AG09319 (cell line): Measurements from ENCODE around the gene CASR.

Source experiments
- DNase-seq: peaks from one replicate; pipeline ENCODE4 v3.0.0-alpha.2; 2010; ENCODE audit warnings: low read depth; ENCODE audit errors: extremely low read depth
- TF ChIP-seq, protein P1 (sequence below): IDR thresholded peaks from 2 replicates; pipeline ENCODE4 v1.5.1; 2011; ENCODE audit warnings: low read depth, mild to moderate bottlenecking, inconsistent platforms, low read length, moderate library complexity

The CASR gene

DNA sequence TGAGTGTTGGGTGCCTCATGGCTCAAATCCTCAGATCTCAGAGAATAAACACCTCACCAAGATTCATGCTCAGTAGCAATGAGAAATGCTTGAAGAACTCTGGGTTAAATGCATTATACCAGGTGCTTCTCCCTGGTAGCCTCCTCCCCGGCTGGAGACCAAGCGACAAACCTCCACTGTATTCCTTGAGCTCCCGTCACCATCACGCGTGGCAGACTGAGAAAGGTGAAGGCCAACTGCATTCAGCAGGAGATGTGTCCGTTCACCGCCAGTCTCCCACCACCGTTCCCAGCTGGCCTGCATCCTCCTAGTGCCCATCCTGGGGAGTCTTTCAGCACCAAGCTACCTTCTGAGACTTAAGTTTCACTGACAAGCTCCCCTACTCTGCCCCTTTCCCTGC is 149.1 kb downstream of the CASR start:
- DNase-seq = no peak
- TF ChIP-seq, protein P1, sequence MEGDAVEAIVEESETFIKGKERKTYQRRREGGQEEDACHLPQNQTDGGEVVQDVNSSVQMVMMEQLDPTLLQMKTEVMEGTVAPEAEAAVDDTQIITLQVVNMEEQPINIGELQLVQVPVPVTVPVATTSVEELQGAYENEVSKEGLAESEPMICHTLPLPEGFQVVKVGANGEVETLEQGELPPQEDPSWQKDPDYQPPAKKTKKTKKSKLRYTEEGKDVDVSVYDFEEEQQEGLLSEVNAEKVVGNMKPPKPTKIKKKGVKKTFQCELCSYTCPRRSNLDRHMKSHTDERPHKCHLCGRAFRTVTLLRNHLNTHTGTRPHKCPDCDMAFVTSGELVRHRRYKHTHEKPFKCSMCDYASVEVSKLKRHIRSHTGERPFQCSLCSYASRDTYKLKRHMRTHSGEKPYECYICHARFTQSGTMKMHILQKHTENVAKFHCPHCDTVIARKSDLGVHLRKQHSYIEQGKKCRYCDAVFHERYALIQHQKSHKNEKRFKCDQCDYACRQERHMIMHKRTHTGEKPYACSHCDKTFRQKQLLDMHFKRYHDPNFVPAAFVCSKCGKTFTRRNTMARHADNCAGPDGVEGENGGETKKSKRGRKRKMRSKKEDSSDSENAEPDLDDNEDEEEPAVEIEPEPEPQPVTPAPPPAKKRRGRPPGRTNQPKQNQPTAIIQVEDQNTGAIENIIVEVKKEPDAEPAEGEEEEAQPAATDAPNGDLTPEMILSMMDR = no peak
